Measurements from ENCODE around the gene MED14.

The MED14 gene

GRCh38 chrX:40688929-40689328 lies 46.4 kb downstream of the MED14 start:
- Histone ChIP-seq H3K4me3 (ENCODE audit: low read depth, low read length) (no peak overlapping the region), H3K9me3 (ENCODE audit: control insufficient read depth, insufficient read depth, low read length) (no peaks in the 10 kb centered on the region), H3K36me3 (ENCODE audit: control insufficient read depth, insufficient read depth, low read length) (peaks cover 14% of the 10 kb centered on the region), H3K27me3 (ENCODE audit: control insufficient read depth, insufficient read depth, low read length) (no peaks in the 10 kb centered on the region), H3K4me1 (ENCODE audit: control insufficient read depth, insufficient read depth, low read length) (no peaks in the 10 kb centered on the region), H3K9ac (ENCODE audit: low read depth, low read length) (no peak overlapping the region)

GRCh38 chrX:40687169-40687568 lies 48.2 kb downstream of the MED14 start:
- Histone ChIP-seq H3K9ac (ENCODE audit: low read depth, low read length) (no peak overlapping the region), H3K9me3 (ENCODE audit: control insufficient read depth, insufficient read depth, low read length) (no peaks in the 10 kb centered on the region), H3K4me3 (ENCODE audit: low read depth, low read length) (no peak overlapping the region), H3K36me3 (ENCODE audit: control insufficient read depth, insufficient read depth, low read length) (peaks cover 14% of the 10 kb centered on the region), H3K4me1 (ENCODE audit: control insufficient read depth, insufficient read depth, low read length) (no peaks in the 10 kb centered on the region), H3K27me3 (ENCODE audit: control insufficient read depth, insufficient read depth, low read length) (no peaks in the 10 kb centered on the region)

DNA sequence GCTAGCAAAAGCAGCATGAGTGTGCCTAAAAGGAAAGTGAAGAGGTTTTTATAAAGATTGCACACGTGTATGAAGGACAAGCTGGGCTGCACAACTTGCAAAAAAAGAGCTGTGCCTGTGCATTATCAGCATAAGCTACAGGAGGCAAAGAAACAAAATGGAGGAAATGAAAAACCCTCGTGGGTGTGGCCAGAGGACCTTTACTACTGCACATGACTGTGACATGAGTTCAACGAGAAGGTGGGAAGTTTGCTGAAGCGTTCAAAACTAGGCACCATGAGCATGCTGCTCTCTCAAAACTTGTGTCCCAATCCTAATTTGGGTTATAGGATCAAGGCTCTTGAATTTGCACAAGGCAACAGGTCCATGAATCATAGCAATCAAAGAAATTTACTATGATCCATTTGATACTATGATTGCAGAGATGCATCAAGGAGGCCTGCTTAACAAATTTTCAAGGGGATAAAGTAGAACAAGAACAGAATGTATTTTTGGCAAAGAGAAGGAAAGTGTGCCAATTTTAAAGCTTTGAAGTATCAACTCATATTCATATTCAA lies 49.9 kb downstream of the MED14 start:
- H3K9ac ChIP-seq (ENCODE audit: low read depth, low read length), result peak overlapping the region; percentile 20
- no peaks in the 10 kb centered on the region for H3K27me3 ChIP-seq (ENCODE audit: control insufficient read depth, insufficient read depth, low read length)
- H3K9me3 ChIP-seq (ENCODE audit: control insufficient read depth, insufficient read depth, low read length), result no peaks in the 10 kb centered on the region
- H3K36me3 ChIP-seq (ENCODE audit: control insufficient read depth, insufficient read depth, low read length), result peaks cover 14% of the 10 kb centered on the region
- no peak overlapping the region for H3K4me3 ChIP-seq (ENCODE audit: low read depth, low read length)
- no peaks in the 10 kb centered on the region for H3K4me1 ChIP-seq (ENCODE audit: control insufficient read depth, insufficient read depth, low read length)

DNA sequence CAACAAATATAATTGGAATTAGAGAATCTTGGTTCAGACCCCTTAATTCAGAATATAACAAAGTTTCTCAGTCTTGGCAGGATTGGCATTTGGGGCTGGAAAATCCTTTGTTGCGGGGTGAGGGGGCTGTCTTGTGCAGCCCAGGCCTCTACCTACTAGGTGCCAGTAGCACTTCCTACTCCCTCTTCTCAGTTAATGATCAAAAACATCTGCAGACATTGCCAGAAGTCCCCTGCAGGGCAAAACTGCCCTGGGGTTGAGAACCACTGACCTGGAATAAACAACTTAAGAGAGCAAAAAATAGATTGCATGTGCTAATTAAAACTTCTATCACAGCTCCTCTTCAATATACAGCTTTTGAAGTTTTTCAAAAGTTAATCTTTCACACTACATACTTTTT lies 51.2 kb downstream of the MED14 start:
- Histone ChIP-seq H3K9ac (ENCODE audit: low read depth, low read length) (no peak overlapping the region), H3K9me3 (ENCODE audit: control insufficient read depth, insufficient read depth, low read length) (no peaks in the 10 kb centered on the region), H3K4me3 (ENCODE audit: low read depth, low read length) (no peak overlapping the region), H3K36me3 (ENCODE audit: control insufficient read depth, insufficient read depth, low read length) (peaks cover 18% of the 10 kb centered on the region), H3K4me1 (ENCODE audit: control insufficient read depth, insufficient read depth, low read length) (no peaks in the 10 kb centered on the region), H3K27me3 (ENCODE audit: control insufficient read depth, insufficient read depth, low read length) (no peaks in the 10 kb centered on the region)

- no peaks in the 10 kb centered on the region for H3K9me3 ChIP-seq (ENCODE audit: control insufficient read depth, insufficient read depth, low read length)
- no peak overlapping the region for H3K9ac ChIP-seq (ENCODE audit: low read depth, low read length)
- peaks cover 15% of the 10 kb centered on the region for H3K36me3 ChIP-seq (ENCODE audit: control insufficient read depth, insufficient read depth, low read length)
- no peak overlapping the region for H3K4me3 ChIP-seq (ENCODE audit: low read depth, low read length)
- no peaks in the 10 kb centered on the region for H3K27me3 ChIP-seq (ENCODE audit: control insufficient read depth, insufficient read depth, low read length)
- H3K4me1 ChIP-seq (ENCODE audit: control insufficient read depth, insufficient read depth, low read length), result no peaks in the 10 kb centered on the region
Measured at GRCh38 chrX:40683245-40683644, 52.1 kb downstream of the MED14 start.

- Histone ChIP-seq H3K36me3 (ENCODE audit: control insufficient read depth, insufficient read depth, low read length) (peaks cover 32% of the 10 kb centered on the region), H3K4me3 (ENCODE audit: low read depth, low read length) (no peak overlapping the region), H3K4me1 (ENCODE audit: control insufficient read depth, insufficient read depth, low read length) (no peaks in the 10 kb centered on the region), H3K27me3 (ENCODE audit: control insufficient read depth, insufficient read depth, low read length) (no peaks in the 10 kb centered on the region), H3K9ac (ENCODE audit: low read depth, low read length) (no peak overlapping the region), H3K9me3 (ENCODE audit: control insufficient read depth, insufficient read depth, low read length) (no peaks in the 10 kb centered on the region)
Measured at GRCh38 chrX:40671126-40671525, 64.2 kb downstream of the MED14 start.

DNA sequence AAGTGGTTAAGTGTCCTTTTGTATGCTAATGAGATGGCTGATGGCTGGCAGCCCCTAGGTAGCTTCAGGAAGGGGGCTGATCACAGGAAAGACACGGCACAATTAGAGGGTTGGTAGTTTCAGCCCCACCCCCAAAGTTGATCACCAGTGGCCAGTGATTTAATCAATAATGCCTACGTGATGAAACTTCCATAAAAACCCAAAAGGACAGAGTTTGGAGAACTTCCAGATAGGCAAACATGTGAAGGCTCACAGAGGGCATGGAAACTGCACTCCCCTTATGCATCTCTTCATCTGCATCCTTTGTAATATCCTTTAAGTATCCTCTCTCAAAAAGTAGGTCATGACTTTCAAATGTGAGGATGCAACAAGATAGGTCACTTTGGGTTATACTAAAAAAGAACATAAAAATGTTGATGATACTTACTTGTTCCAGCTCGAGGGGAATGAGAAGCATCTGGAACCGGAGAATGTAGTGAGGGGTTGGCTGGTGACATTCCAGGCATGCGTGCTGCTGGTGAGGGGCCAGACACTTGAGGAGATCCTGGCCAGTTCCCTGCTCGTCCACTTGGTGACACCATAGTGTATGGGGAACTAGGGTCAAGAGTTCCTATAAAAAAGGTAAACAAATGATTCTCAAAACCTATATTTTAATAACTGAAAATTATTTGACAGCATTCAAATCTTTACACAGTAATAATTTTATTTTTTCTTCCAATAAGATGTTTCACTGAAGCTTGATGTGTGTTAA lies 71.3 kb downstream of the MED14 start:
- Histone ChIP-seq H3K9me3 (ENCODE audit: control insufficient read depth, insufficient read depth, low read length) (no peaks in the 10 kb centered on the region), H3K9ac (ENCODE audit: low read depth, low read length) (no peak overlapping the region), H3K4me3 (ENCODE audit: low read depth, low read length) (no peak overlapping the region), H3K27me3 (ENCODE audit: control insufficient read depth, insufficient read depth, low read length) (no peaks in the 10 kb centered on the region), H3K4me1 (ENCODE audit: control insufficient read depth, insufficient read depth, low read length) (peaks cover 4% of the 10 kb centered on the region), H3K36me3 (ENCODE audit: control insufficient read depth, insufficient read depth, low read length) (peaks cover 28% of the 10 kb centered on the region)

GRCh38 chrX:40663078-40663740 lies 72.1 kb downstream of the MED14 start:
- Histone ChIP-seq H3K27me3 (ENCODE audit: control insufficient read depth, insufficient read depth, low read length) (no peaks in the 10 kb centered on the region), H3K9me3 (ENCODE audit: control insufficient read depth, insufficient read depth, low read length) (no peaks in the 10 kb centered on the region), H3K4me1 (ENCODE audit: control insufficient read depth, insufficient read depth, low read length) (peaks cover 4% of the 10 kb centered on the region), H3K9ac (ENCODE audit: low read depth, low read length) (no peak overlapping the region), H3K36me3 (ENCODE audit: control insufficient read depth, insufficient read depth, low read length) (peaks cover 29% of the 10 kb centered on the region), H3K4me3 (ENCODE audit: low read depth, low read length) (no peak overlapping the region)

GRCh38 chrX:40661489-40661888 lies 73.9 kb downstream of the MED14 start:
- Histone ChIP-seq H3K9ac (ENCODE audit: low read depth, low read length) (no peak overlapping the region), H3K4me3 (ENCODE audit: low read depth, low read length) (no peak overlapping the region), H3K36me3 (ENCODE audit: control insufficient read depth, insufficient read depth, low read length) (peaks cover 21% of the 10 kb centered on the region), H3K9me3 (ENCODE audit: control insufficient read depth, insufficient read depth, low read length) (no peaks in the 10 kb centered on the region), H3K27me3 (ENCODE audit: control insufficient read depth, insufficient read depth, low read length) (no peaks in the 10 kb centered on the region), H3K4me1 (ENCODE audit: control insufficient read depth, insufficient read depth, low read length) (peaks cover 4% of the 10 kb centered on the region)

DNA sequence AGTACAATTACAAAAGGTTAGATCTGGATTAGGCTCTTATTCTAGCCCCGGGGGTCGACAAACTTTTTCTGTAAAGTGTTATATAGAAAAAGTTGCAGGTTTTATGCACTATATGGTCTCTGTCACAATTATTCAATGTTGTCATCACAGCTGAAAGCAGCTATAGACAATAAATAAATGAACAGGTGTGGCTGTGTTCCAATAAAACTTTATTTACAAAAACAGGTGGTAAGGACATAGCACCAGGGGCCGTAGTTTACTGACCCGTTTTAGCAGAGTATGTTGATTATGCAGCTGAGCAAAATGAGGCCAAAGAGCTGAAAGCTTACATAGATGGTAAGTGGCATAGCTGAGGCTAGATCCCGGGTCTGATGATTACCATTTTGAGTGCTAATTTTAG lies 75.0 kb downstream of the MED14 start:
- peaks cover 18% of the 10 kb centered on the region for H3K36me3 ChIP-seq (ENCODE audit: control insufficient read depth, insufficient read depth, low read length)
- peaks cover 4% of the 10 kb centered on the region for H3K4me1 ChIP-seq (ENCODE audit: control insufficient read depth, insufficient read depth, low read length)
- no peak overlapping the region for H3K9ac ChIP-seq (ENCODE audit: low read depth, low read length)
- H3K27me3 ChIP-seq (ENCODE audit: control insufficient read depth, insufficient read depth, low read length), result no peaks in the 10 kb centered on the region
- no peaks in the 10 kb centered on the region for H3K9me3 ChIP-seq (ENCODE audit: control insufficient read depth, insufficient read depth, low read length)
- H3K4me3 ChIP-seq (ENCODE audit: low read depth, low read length), result no peak overlapping the region

- Histone ChIP-seq H3K9me3 (ENCODE audit: control insufficient read depth, insufficient read depth, low read length) (no peaks in the 10 kb centered on the region), H3K27me3 (ENCODE audit: control insufficient read depth, insufficient read depth, low read length) (no peaks in the 10 kb centered on the region), H3K4me1 (ENCODE audit: control insufficient read depth, insufficient read depth, low read length) (peaks cover 1% of the 10 kb centered on the region), H3K9ac (ENCODE audit: low read depth, low read length) (no peak overlapping the region), H3K36me3 (ENCODE audit: control insufficient read depth, insufficient read depth, low read length) (peaks cover 1% of the 10 kb centered on the region), H3K4me3 (ENCODE audit: low read depth, low read length) (no peak overlapping the region)
Measured at GRCh38 chrX:40653535-40653934, 81.8 kb downstream of the MED14 start.

DNA sequence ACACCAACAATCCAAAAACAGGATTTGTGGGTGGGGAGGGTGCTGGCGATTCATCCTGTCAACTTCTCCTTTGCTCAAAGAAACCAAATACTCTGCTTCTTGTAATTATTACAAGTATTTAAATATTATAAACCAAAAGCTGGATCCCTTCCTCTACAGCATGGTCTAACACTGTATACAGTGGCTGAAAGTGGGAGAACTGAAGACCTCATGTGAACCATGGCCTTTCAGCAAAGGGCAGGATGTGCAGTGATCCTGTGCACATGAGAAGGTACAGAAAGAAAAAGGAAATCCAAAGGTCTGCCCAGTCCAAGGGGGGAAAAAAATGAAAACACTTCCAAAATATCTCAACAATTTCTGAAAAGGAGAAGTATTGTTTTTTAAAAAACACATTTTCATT lies 82.7 kb downstream of the MED14 start:
- H3K9me3 ChIP-seq (ENCODE audit: control insufficient read depth, insufficient read depth, low read length), result no peaks in the 10 kb centered on the region
- no peak overlapping the region for H3K4me3 ChIP-seq (ENCODE audit: low read depth, low read length)
- H3K9ac ChIP-seq (ENCODE audit: low read depth, low read length), result no peak overlapping the region
- no peaks in the 10 kb centered on the region for H3K36me3 ChIP-seq (ENCODE audit: control insufficient read depth, insufficient read depth, low read length)
- H3K4me1 ChIP-seq (ENCODE audit: control insufficient read depth, insufficient read depth, low read length), result peaks cover 4% of the 10 kb centered on the region
- no peaks in the 10 kb centered on the region for H3K27me3 ChIP-seq (ENCODE audit: control insufficient read depth, insufficient read depth, low read length)

All from iPS-15b (cell line).